ENCODE results near the gene IPPK.

Gene IPPK

DNA sequence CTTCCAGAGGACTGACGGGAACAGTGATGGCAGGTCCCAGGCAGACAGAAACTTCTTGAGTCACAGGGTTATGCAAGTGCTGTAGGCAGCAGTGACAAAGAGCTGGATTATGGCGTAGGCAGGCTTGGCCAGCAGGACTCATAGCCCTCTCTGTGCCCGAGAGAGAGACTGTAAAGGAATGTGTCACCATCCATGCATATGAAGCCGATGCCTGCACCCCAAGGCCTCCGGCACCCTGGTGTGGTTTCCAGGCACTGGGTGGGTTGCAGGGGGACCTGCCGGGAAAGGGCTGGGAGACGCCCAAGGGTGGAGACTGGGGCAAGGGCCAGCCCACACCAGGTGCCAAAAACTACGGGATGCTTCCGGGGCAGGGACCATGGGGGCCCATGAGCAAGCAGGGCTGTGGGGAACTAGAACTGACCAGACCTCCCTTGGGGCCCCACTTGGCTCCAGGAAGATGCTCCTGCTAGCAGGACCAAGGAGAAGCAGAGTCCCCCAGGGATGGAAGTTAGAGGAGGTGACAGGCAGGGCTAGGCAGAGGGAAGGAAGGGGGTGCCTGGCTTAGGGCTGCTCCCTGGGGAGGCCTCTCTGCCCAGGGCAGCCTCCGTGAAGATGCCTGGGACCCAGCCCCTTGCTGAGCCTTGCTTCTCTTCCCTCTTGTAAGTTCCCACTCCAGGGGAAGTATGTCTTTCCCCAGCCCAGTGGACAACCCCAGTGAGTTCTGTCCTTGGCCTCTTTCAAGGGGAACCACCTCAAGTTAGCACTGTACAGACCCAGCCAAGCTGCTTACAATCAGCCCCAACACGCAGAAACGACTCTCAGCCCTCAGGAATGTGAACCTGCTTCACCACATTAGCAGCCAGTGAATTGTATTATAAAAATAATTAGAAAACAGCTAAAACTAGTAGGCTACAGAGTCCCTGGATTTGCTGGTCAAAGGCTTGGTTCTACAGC is 10.5 kb upstream of the IPPK start:
- Histone ChIP-seq H3K9me3 (ENCODE audit: control insufficient read depth, low read length) (no peaks in the 10 kb centered on the region), H3K79me2 (no peaks in the 10 kb centered on the region), H3K27me3 (ENCODE audit: control insufficient read depth, insufficient read depth, low read length) (no peaks in the 10 kb centered on the region), H3K9ac (no peak overlapping the region), H3K4me1 (no peaks in the 10 kb centered on the region), H2AFZ (no peak overlapping the region), H3K36me3 (ENCODE audit: control insufficient read depth, insufficient read depth, low read length) (no peaks in the 10 kb centered on the region), H3K27ac (no peak overlapping the region), H3K4me2 (ENCODE audit: low read length) (no peak overlapping the region), H3K4me3 (ENCODE audit: low read depth, low read length) (no peak overlapping the region)
- TF ChIP-seq, protein P1, sequence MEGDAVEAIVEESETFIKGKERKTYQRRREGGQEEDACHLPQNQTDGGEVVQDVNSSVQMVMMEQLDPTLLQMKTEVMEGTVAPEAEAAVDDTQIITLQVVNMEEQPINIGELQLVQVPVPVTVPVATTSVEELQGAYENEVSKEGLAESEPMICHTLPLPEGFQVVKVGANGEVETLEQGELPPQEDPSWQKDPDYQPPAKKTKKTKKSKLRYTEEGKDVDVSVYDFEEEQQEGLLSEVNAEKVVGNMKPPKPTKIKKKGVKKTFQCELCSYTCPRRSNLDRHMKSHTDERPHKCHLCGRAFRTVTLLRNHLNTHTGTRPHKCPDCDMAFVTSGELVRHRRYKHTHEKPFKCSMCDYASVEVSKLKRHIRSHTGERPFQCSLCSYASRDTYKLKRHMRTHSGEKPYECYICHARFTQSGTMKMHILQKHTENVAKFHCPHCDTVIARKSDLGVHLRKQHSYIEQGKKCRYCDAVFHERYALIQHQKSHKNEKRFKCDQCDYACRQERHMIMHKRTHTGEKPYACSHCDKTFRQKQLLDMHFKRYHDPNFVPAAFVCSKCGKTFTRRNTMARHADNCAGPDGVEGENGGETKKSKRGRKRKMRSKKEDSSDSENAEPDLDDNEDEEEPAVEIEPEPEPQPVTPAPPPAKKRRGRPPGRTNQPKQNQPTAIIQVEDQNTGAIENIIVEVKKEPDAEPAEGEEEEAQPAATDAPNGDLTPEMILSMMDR (IDR thresholded peaks at IDR 0.05) = no peak

DNA sequence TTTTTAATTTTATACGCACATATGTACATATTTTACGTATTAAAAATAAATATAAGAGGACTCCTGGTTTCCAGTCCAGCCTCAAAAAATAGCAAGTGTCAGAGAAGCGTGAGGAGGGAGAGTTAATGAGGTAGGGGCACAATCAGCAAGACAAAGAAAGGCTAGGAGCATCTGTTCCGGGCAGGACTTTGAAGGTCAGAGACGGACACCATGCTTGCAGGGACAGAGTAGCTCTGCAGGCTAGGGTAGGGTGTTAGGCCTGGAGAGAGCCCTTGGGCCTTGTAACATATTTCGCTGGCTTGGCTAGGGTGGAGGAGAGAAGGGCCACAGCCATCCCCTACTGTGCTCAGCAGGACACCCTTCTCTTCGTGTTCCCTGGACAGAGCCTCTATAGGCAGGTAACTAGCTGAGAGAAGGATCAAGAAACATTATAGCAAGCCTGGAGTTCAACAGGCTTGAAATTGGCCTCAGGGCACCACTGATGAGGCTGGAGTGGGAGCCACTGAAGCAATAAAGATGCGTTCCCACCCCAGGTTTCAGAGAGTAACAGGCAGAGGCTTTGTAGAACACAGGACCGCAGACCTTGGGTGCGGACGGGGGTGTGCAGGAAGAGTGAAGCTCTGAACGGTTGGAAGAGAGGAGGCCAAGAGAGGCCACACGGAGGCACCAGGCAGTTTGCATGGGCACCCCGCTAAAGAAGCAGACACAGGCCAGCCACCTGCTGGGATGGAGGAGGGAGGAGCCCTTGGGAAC is 9.7 kb upstream of the IPPK start:
- Histone ChIP-seq H3K27ac (no peak overlapping the region), H2AFZ (no peak overlapping the region), H3K4me2 (ENCODE audit: low read length) (no peak overlapping the region), H3K36me3 (ENCODE audit: control insufficient read depth, insufficient read depth, low read length) (no peaks in the 10 kb centered on the region), H3K4me1 (no peaks in the 10 kb centered on the region), H3K9ac (no peak overlapping the region), H3K79me2 (no peaks in the 10 kb centered on the region), H3K27me3 (ENCODE audit: control insufficient read depth, insufficient read depth, low read length) (no peaks in the 10 kb centered on the region), H3K9me3 (ENCODE audit: control insufficient read depth, low read length) (no peaks in the 10 kb centered on the region), H3K4me3 (ENCODE audit: low read depth, low read length) (no peak overlapping the region)
- TF ChIP-seq, protein P1 (IDR thresholded peaks at IDR 0.05) = no peak

DNA sequence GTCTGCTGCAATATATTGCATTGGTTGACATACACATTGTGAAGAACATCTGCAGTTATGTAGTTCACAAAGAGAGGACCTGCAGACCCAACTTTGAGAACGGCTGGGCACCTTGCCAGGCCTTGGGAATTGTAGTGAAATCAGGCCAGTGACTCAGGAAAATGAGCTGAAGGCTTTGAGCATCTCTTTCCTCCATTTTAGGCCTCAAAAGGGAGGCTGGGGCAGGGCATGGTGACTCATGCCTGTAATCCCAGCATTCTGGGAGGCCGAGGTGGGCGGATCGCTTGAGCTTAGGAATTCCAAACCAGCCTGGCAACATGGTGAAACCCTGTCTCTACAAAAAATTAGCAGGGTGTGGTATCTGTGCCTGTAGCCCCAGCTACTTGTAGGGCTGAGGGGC is 1.4 kb upstream of the IPPK start:
- Histone ChIP-seq H3K9me3 (ENCODE audit: control insufficient read depth, low read length) (no peaks in the 10 kb centered on the region), H3K27me3 (ENCODE audit: control insufficient read depth, insufficient read depth, low read length) (no peaks in the 10 kb centered on the region), H3K9ac (no peak overlapping the region), H3K27ac (no peak overlapping the region), H3K36me3 (ENCODE audit: control insufficient read depth, insufficient read depth, low read length) (no peaks in the 10 kb centered on the region), H3K79me2 (no peaks in the 10 kb centered on the region), H3K4me3 (ENCODE audit: low read depth, low read length) (no peak overlapping the region), H2AFZ (no peak overlapping the region), H3K4me1 (no peaks in the 10 kb centered on the region), H3K4me2 (ENCODE audit: low read length) (no peak overlapping the region)
- TF ChIP-seq, protein P1 (IDR thresholded peaks at IDR 0.05) = no peak

DNA sequence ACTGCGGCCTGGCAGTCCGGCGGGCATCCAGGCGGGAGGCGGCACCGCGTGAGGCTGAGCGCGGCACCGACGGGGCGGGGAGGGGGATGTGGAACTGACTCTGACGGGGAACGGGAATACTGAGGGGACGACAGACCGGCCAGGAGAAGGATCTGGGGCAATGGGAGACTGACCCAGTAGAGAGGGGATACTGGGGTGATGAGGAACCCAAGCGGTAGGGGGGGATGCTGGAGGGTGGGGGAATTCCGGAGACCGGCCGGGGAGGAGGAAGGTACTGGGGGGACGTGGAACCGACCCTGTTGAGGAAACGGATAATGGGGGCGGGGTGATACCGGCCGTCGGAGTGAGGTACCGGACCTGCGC is 423 bp downstream of the IPPK start:
- peaks cover 2% of the 10 kb centered on the region for H3K79me2 ChIP-seq
- peak overlapping the region; percentile 76 for H2AFZ ChIP-seq
- H3K27me3 ChIP-seq (ENCODE audit: control insufficient read depth, insufficient read depth, low read length) = no peaks in the 10 kb centered on the region
- no peak overlapping the region for H3K9ac ChIP-seq
- TF ChIP-seq, protein P1 (IDR thresholded peaks at IDR 0.05) = no peak
- H3K9me3 ChIP-seq (ENCODE audit: control insufficient read depth, low read length) = no peaks in the 10 kb centered on the region
- peak overlapping the region; percentile 83 for H3K4me2 ChIP-seq (ENCODE audit: low read length)
- H3K4me3 ChIP-seq (ENCODE audit: low read depth, low read length) = peak overlapping the region; percentile 95
- H3K36me3 ChIP-seq (ENCODE audit: control insufficient read depth, insufficient read depth, low read length) = no peaks in the 10 kb centered on the region
- H3K27ac ChIP-seq = peak overlapping the region; percentile 68
- no peaks in the 10 kb centered on the region for H3K4me1 ChIP-seq
